GM21737 (cell line): ENCODE results near the gene MCM10.

Experiments
- ATAC-seq: cut with Tn5 transposase; IDR thresholded peaks from one replicate; pipeline ENCODE4 v1.9.1; 2021; ENCODE audit warnings: mild to moderate bottlenecking, moderate library complexity; ENCODE audit not compliant: unreplicated experiment

Gene MCM10

GRCh38 chr10:13256627-13257026 is 95.3 kb downstream of the MCM10 start:
- no peak for ATAC-seq

GRCh38 chr10:13257621-13258140 is 96.3 kb downstream of the MCM10 start:
- no peak for ATAC-seq
